Spinal cord (tissue), 10 donors: ENCODE results near the gene AKT1. TPM values are rescaled to one million over a fixed set of nuclear protein-coding genes. Genes with fewer than 3 reads are reported as not detected.

Experiments used
- DNase-seq, 6 donors: peaks; one replicate each; pipeline versions ENCODE4 v3.0.0 to v3.0.0-alpha.2; 2013 to 2015; ENCODE audit warnings: low spot score in 6 of 6, low read depth in 4 of 6
- H3K27ac ChIP-seq: one replicate; pipeline ENCODE4 v1.5.1; 2013; ENCODE audit warnings: low read depth, low read length, control low read depth
- H3K27me3 ChIP-seq: one replicate; pipeline ENCODE4 v1.6.1; 2013; ENCODE audit warnings: low read length; ENCODE audit not compliant: control insufficient read depth, insufficient read depth
- H3K36me3 ChIP-seq: one replicate; pipeline ENCODE4 v1.6.1; 2013; ENCODE audit warnings: low read length; ENCODE audit not compliant: control insufficient read depth, insufficient read depth
- H3K4me1 ChIP-seq: one replicate; pipeline ENCODE4 v1.6.1; 2013; ENCODE audit warnings: low read length; ENCODE audit not compliant: control insufficient read depth, insufficient read depth
- H3K4me3 ChIP-seq: one replicate; pipeline ENCODE4 v1.5.1; 2013; ENCODE audit warnings: low read depth, low read length, control low read depth
- H3K9me3 ChIP-seq: one replicate; pipeline ENCODE4 v1.6.1; 2013; ENCODE audit warnings: low read length; ENCODE audit not compliant: control insufficient read depth, insufficient read depth
- WGBS: methylation state at CpG from one replicate; pipeline ENCODE4 v1.1.5; 2013; ENCODE audit warnings: missing lambda C conversion rate; ENCODE audit not compliant: insufficient coverage; 5-methylcytosine and 5-hydroxymethylcytosine counted together
- polyA plus RNA-seq, 2 donors: library from polyadenylated mRNA; unstranded; fragments of 120-200 nt; gene quantifications; one replicate each; pipeline ENCODE4 v1.2.1, GENCODE V29; 2013; ENCODE audit not compliant: insufficient read length in 2 of 2
- total RNA-seq, 2 donors: library from RNA; depleted of rRNA in 1 of 2; stranded (reverse); fragments of 120-200 nt in 1 of 2; fragments of >200 nt in 1 of 2; gene quantifications; one replicate each; pipeline versions ENCODE4 v1.2.3 to v1.2.4, GENCODE V29; 2013 to 2014
- donor health status: healthy.

The AKT1 gene
- total and polyA plus RNA-seq, 4 donors, result 60.3 to 174 (median 152) TPM

- no peak for DNase-seq
- H3K36me3 ChIP-seq, result peaks cover 13% of the 10 kb centered on the region
- H3K27me3 ChIP-seq, result no peaks in the 10 kb centered on the region
- no peak overlapping the region for H3K4me3 ChIP-seq
- H3K4me1 ChIP-seq, result peaks cover 53% of the 10 kb centered on the region
- H3K27ac ChIP-seq, result no peak overlapping the region
- WGBS, result 87% methylated on average over 11 of the region's 12 CpGs
- H3K9me3 ChIP-seq, result no peaks in the 10 kb centered on the region
Observed at GRCh38 chr14:104750056-104750752, 45.3 kb downstream of the AKT1 start.

- Histone ChIP-seq H3K4me1 (peaks cover 44% of the 10 kb centered on the region), H3K36me3 (peaks cover 6% of the 10 kb centered on the region), H3K9me3 (no peaks in the 10 kb centered on the region), H3K27me3 (no peaks in the 10 kb centered on the region), H3K4me3 (no peak overlapping the region), H3K27ac (peak overlapping the region; percentile 25)
- peak in 3 of 6 donors; percentile 19 to 57 (median 52) for DNase-seq
- 30% methylated on average over 9 of the region's 11 CpGs for WGBS
Observed at GRCh38 chr14:104749111-104749649, 46.4 kb downstream of the AKT1 start.

GRCh38 chr14:104747876-104748275 lies 47.7 kb downstream of the AKT1 start:
- Histone ChIP-seq H3K27ac (no peak overlapping the region), H3K4me3 (no peak overlapping the region), H3K9me3 (no peaks in the 10 kb centered on the region), H3K27me3 (no peaks in the 10 kb centered on the region), H3K36me3 (peaks cover 10% of the 10 kb centered on the region), H3K4me1 (peaks cover 46% of the 10 kb centered on the region)
- no peak for DNase-seq
- WGBS, result 79% methylated on average over 9 of the region's 9 CpGs

DNA sequence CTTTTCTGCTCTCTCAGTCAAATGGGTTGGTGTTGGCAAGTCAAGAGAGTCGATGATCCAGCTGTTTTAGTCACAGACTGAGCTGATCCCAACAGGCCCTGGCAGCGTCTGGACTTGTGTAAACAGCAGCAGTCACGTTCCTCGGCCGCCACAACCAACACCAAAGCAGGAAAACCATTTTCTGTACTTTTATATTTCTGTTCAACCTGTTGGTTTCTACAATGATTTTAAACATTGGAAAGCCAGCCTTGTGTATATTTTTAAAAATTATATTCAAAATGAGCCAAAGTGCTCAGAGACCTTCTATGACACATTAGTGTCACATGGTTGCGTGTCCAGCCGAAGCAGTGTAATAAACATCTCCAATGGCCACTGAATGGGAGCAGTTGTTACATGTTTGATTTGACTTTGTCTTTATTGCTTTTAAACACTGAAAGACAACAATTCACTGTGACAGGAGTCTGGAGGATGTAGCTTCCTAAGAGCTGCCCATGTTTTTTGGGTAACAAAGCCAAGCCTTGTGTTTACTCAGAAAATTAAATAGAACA lies 48.5 kb downstream of the AKT1 start:
- Histone ChIP-seq H3K4me3 (no peak overlapping the region), H3K4me1 (peaks cover 50% of the 10 kb centered on the region), H3K27ac (peak overlapping the region; percentile 26), H3K27me3 (no peaks in the 10 kb centered on the region), H3K9me3 (no peaks in the 10 kb centered on the region), H3K36me3 (peaks cover 18% of the 10 kb centered on the region)
- DNase-seq, result peak in 1 of 6 donors; percentile 64
- WGBS, result 83% methylated on average over 1 of the region's 7 CpGs

GRCh38 chr14:104746071-104746545 lies 49.4 kb downstream of the AKT1 start:
- Histone ChIP-seq H3K36me3 (peaks cover 27% of the 10 kb centered on the region), H3K27ac (no peak overlapping the region), H3K4me3 (no peak overlapping the region), H3K4me1 (peaks cover 47% of the 10 kb centered on the region), H3K27me3 (no peaks in the 10 kb centered on the region), H3K9me3 (no peaks in the 10 kb centered on the region)
- 75% methylated on average over 10 of the region's 13 CpGs for WGBS
- DNase-seq, result no peak

- DNase-seq, result no peak
- H3K4me1 ChIP-seq, result peaks cover 47% of the 10 kb centered on the region
- H3K9me3 ChIP-seq, result no peaks in the 10 kb centered on the region
- no peaks in the 10 kb centered on the region for H3K27me3 ChIP-seq
- peaks cover 34% of the 10 kb centered on the region for H3K36me3 ChIP-seq
- 96% methylated on average over 8 of the region's 9 CpGs for WGBS
- no peak overlapping the region for H3K27ac ChIP-seq
- H3K4me3 ChIP-seq, result no peak overlapping the region
Observed at GRCh38 chr14:104745431-104745830, 50.1 kb downstream of the AKT1 start.

- H3K36me3 ChIP-seq, result peaks cover 43% of the 10 kb centered on the region
- H3K4me3 ChIP-seq, result no peak overlapping the region
- WGBS, result 93% methylated on average over 10 of the region's 10 CpGs
- H3K27ac ChIP-seq, result no peak overlapping the region
- H3K9me3 ChIP-seq, result no peaks in the 10 kb centered on the region
- no peaks in the 10 kb centered on the region for H3K27me3 ChIP-seq
- H3K4me1 ChIP-seq, result peaks cover 43% of the 10 kb centered on the region
- DNase-seq, result no peak
Observed at GRCh38 chr14:104744484-104744883, 51.1 kb downstream of the AKT1 start.

- peak in 3 of 6 donors; percentile 20 to 64 (median 57) for DNase-seq
- no peaks in the 10 kb centered on the region for H3K9me3 ChIP-seq
- 81% methylated on average over 26 of the region's 28 CpGs for WGBS
- H3K36me3 ChIP-seq, result peaks cover 51% of the 10 kb centered on the region
- H3K27ac ChIP-seq, result no peak overlapping the region
- no peaks in the 10 kb centered on the region for H3K27me3 ChIP-seq
- H3K4me3 ChIP-seq, result no peak overlapping the region
- H3K4me1 ChIP-seq, result peaks cover 35% of the 10 kb centered on the region
Observed at GRCh38 chr14:104743461-104744380, 51.8 kb downstream of the AKT1 start.
